ENCODE results near the gene RAPH1. TPM values are rescaled to one million over a fixed set of nuclear protein-coding genes. Genes with fewer than 3 reads are reported as not detected.

Gene RAPH1
- total RNA-seq, 1 experiment from 2014 or later: 126 TPM

DNA sequence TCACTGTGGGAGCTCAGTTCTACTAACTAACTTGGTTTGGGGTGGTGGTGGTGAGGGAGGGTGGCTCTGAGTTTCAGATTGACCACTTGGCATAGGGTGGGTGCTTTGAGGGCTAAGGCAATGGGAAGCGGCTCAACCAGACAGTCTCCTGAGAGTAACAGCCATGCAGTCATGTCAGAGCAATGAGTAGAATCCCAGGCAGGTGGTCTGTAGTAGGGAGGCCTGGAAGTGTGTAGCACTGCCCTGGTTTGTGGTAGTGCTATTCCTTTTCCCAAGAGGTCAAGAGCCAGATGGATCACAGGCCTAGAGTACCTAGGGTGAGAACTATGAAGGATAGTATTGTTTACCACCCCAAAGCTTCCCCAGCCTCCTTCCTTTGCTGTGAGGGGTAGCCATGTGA is 18.7 kb upstream of the RAPH1 start:
- H3K9me3 Mint-ChIP-seq (ENCODE audit: low read depth, unreplicated experiment): no peaks in the 10 kb centered on the region
- intact Hi-C loops (cut with micrococcal nuclease; ENCODE audit: unreplicated experiment): no loop called here
- no peak overlapping the region for H3K4me3 Mint-ChIP-seq (ENCODE audit: low read depth, unreplicated experiment)

DNA sequence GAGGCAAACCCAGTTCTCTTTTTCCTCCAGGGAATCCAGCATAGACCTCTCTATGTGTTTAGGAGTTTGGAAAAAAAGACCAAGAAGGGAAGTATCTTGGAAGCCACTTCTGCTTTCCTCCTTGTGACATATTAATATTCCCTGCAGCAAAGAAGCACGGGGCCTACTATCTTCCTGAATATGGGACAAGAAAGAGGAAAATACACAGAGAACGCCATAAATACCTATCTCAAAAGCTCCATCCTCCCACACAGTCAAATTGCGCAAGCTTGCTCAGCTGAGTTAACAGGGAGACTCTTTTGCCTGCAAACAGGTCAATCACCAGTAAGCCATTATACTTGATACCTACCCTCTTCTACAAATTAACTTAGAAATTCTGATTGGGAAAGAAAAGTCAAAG is 16.7 kb upstream of the RAPH1 start:
- TF ChIP-seq, protein P1, sequence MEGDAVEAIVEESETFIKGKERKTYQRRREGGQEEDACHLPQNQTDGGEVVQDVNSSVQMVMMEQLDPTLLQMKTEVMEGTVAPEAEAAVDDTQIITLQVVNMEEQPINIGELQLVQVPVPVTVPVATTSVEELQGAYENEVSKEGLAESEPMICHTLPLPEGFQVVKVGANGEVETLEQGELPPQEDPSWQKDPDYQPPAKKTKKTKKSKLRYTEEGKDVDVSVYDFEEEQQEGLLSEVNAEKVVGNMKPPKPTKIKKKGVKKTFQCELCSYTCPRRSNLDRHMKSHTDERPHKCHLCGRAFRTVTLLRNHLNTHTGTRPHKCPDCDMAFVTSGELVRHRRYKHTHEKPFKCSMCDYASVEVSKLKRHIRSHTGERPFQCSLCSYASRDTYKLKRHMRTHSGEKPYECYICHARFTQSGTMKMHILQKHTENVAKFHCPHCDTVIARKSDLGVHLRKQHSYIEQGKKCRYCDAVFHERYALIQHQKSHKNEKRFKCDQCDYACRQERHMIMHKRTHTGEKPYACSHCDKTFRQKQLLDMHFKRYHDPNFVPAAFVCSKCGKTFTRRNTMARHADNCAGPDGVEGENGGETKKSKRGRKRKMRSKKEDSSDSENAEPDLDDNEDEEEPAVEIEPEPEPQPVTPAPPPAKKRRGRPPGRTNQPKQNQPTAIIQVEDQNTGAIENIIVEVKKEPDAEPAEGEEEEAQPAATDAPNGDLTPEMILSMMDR (IDR thresholded peaks at IDR 0.05; ENCODE audit: unreplicated experiment): no peak
- peak overlapping the region; percentile 44 for H3K27ac Mint-ChIP-seq (ENCODE audit: unreplicated experiment)
- no peak overlapping the region for H3K4me3 Mint-ChIP-seq (ENCODE audit: low read depth, unreplicated experiment)
- H3K27me3 Mint-ChIP-seq (ENCODE audit: unreplicated experiment): no peaks in the 10 kb centered on the region
- intact Hi-C loops (cut with micrococcal nuclease; ENCODE audit: unreplicated experiment): no loop called here
- H3K36me3 Mint-ChIP-seq (ENCODE audit: insufficient read depth, unreplicated experiment): no peaks in the 10 kb centered on the region
- peaks cover 30% of the 10 kb centered on the region for H3K4me1 Mint-ChIP-seq (ENCODE audit: low read depth, unreplicated experiment)
- DNase-seq: peak; percentile 54
- BruUV-seq (replicated peaks): no TSS peak
- CTCF ChIA-PET: interaction anchor here (1.0 kb wide), 2 partner anchors 11 to 16 kb away, joined by 3 read pairs; no protein-coding TSS in a partner anchor
- no peaks in the 10 kb centered on the region for H3K9me3 Mint-ChIP-seq (ENCODE audit: low read depth, unreplicated experiment)

More for the DNA sequence above, 18.7 kb upstream of the RAPH1 start:
- CTCF ChIA-PET: no interaction called here
- TF ChIP-seq, protein P1 (IDR thresholded peaks at IDR 0.05; ENCODE audit: unreplicated experiment): no peak
- no peak overlapping the region for H3K27ac Mint-ChIP-seq (ENCODE audit: unreplicated experiment)
- H3K4me1 Mint-ChIP-seq (ENCODE audit: low read depth, unreplicated experiment): peaks cover 30% of the 10 kb centered on the region
- no peaks in the 10 kb centered on the region for H3K36me3 Mint-ChIP-seq (ENCODE audit: insufficient read depth, unreplicated experiment)
- no peak for DNase-seq
- H3K27me3 Mint-ChIP-seq (ENCODE audit: unreplicated experiment): no peaks in the 10 kb centered on the region
- BruUV-seq (replicated peaks): no TSS peak

DNA sequence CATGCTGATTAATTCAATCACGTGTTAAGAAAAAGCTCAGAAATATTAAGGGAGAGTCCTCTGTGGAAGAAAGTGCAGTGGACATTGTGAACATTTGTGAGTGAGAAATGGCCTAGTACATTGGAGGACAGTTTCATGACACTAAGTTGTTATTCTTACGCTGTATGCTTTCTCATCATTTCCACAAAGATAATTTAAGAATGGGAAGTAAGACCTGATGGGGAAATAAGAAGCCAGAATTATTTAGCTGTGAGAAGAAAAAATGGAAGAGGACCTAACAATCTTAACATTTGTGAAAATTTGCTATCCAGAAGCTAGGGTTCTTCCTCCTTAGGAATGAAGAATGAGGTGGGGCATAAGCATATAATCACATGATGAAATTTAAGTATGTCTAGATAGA is 15.2 kb upstream of the RAPH1 start:
- CTCF ChIA-PET: no interaction called here
- no TSS peak for BruUV-seq (replicated peaks)
- no peaks in the 10 kb centered on the region for H3K9me3 Mint-ChIP-seq (ENCODE audit: low read depth, unreplicated experiment)
- no peak overlapping the region for H3K4me3 Mint-ChIP-seq (ENCODE audit: low read depth, unreplicated experiment)
- peaks cover 30% of the 10 kb centered on the region for H3K4me1 Mint-ChIP-seq (ENCODE audit: low read depth, unreplicated experiment)
- TF ChIP-seq, protein P1 (IDR thresholded peaks at IDR 0.05; ENCODE audit: unreplicated experiment): no peak
- no peaks in the 10 kb centered on the region for H3K27me3 Mint-ChIP-seq (ENCODE audit: unreplicated experiment)
- DNase-seq: no peak
- no peaks in the 10 kb centered on the region for H3K36me3 Mint-ChIP-seq (ENCODE audit: insufficient read depth, unreplicated experiment)
- intact Hi-C loops (cut with micrococcal nuclease; ENCODE audit: unreplicated experiment): no loop called here
- H3K27ac Mint-ChIP-seq (ENCODE audit: unreplicated experiment): no peak overlapping the region

DNA sequence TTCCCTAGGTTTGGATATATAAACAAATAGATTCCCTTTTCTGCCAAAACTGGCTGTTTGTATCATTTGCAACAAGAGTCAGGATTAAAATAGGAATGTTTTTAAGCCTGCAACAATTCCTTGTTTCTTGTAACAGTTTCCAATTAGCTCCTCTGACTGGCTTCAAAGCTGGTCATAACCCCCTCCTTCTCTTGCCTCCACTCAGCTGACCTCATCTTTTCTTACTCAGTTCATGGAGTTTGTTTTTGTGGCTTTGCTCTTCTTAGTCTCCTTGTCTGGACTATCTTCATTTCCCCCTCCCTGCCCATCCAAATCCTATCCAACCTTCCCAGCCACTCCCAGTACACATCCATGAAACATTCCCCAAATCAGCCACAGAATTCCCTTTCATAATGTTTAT is 14.3 kb upstream of the RAPH1 start:
- TF ChIP-seq, protein P1 (IDR thresholded peaks at IDR 0.05; ENCODE audit: unreplicated experiment): no peak
- CTCF ChIA-PET: no interaction called here
- no peak for DNase-seq
- Mint-ChIP-seq H3K4me1 (ENCODE audit: low read depth, unreplicated experiment) (peaks cover 32% of the 10 kb centered on the region), H3K27ac (ENCODE audit: unreplicated experiment) (no peak overlapping the region), H3K9me3 (ENCODE audit: low read depth, unreplicated experiment) (no peaks in the 10 kb centered on the region), H3K4me3 (ENCODE audit: low read depth, unreplicated experiment) (no peak overlapping the region), H3K27me3 (ENCODE audit: unreplicated experiment) (no peaks in the 10 kb centered on the region), H3K36me3 (ENCODE audit: insufficient read depth, unreplicated experiment) (no peaks in the 10 kb centered on the region)
- intact Hi-C loops (cut with micrococcal nuclease; ENCODE audit: unreplicated experiment): no loop called here
- no TSS peak for BruUV-seq (replicated peaks)

All from Calu3 (cell line).